Stimulated activated naive CD4-positive, alpha-beta T cell treated with Interleukin-2 at 50 U/mL for 16 hours (primary cell): ENCODE results near the gene TBC1D3B.
"Not testable (repeated sequence)": the region's sequence is repeated elsewhere in the genome, so short reads cannot be mapped to it uniquely, and the experiment has no call there.

Source experiments
- DNase-seq: peaks from one replicate; lab custom pipeline; 2025; lab: John Stamatoyannopoulos, UW

The TBC1D3B gene

GRCh38 chr17:36176536-36176935 lies at the start of gene TBC1D3B:
TBC1D3B (minus strand) TSS chr17:36176636; CDS start chr17:36175050, 1,586 bp downstream.
- not testable (repeated sequence) for DNase-seq

- not testable (repeated sequence) for DNase-seq
Observed at GRCh38 chr17:36222967-36223366, 46.5 kb upstream of the TBC1D3B start.

GRCh38 chr17:36221581-36222100 lies 45.2 kb upstream of the TBC1D3B start:
- DNase-seq: not testable (repeated sequence)

GRCh38 chr17:36220737-36221580 lies 44.5 kb upstream of the TBC1D3B start:
- not testable (repeated sequence) for DNase-seq

GRCh38 chr17:36219556-36219955 lies 43.1 kb upstream of the TBC1D3B start:
- not testable (repeated sequence) for DNase-seq

- DNase-seq: not testable (repeated sequence)
Observed at GRCh38 chr17:36215406-36216308, 39.2 kb upstream of the TBC1D3B start.

GRCh38 chr17:36214918-36215317 lies 38.5 kb upstream of the TBC1D3B start:
- no peak for DNase-seq

GRCh38 chr17:36213695-36214094 lies 37.3 kb upstream of the TBC1D3B start:
- no peak for DNase-seq

GRCh38 chr17:36212966-36213365 lies 36.5 kb upstream of the TBC1D3B start:
- DNase-seq: no peak

- no peak for DNase-seq
Observed at GRCh38 chr17:36212272-36212605, 35.8 kb upstream of the TBC1D3B start.

GRCh38 chr17:36211484-36212271 lies 35.2 kb upstream of the TBC1D3B start:
- DNase-seq: not testable (repeated sequence)

GRCh38 chr17:36210439-36211211 lies 34.2 kb upstream of the TBC1D3B start, which contains the start of gene CCL4L2:
CCL4L2 (plus strand) TSS chr17:36211063.
- DNase-seq: not testable (repeated sequence)

- no peak for DNase-seq
Observed at GRCh38 chr17:36209575-36209974, 33.1 kb upstream of the TBC1D3B start.

- DNase-seq: not testable (repeated sequence)
Observed at GRCh38 chr17:36207383-36207782, 30.9 kb upstream of the TBC1D3B start.

- not testable (repeated sequence) for DNase-seq
Observed at GRCh38 chr17:36206486-36206821, 30.0 kb upstream of the TBC1D3B start.

GRCh38 chr17:36205637-36206485 lies 29.4 kb upstream of the TBC1D3B start:
- DNase-seq: no peak

GRCh38 chr17:36204724-36205500 lies 28.5 kb upstream of the TBC1D3B start:
- no peak for DNase-seq

GRCh38 chr17:36203335-36203734 lies 26.9 kb upstream of the TBC1D3B start:
- no peak for DNase-seq

GRCh38 chr17:36201506-36201905 lies 25.1 kb upstream of the TBC1D3B start:
- not testable (repeated sequence) for DNase-seq
